GM12891 (cell line): ENCODE measurements around the gene FGF11.
"Not testable (repeated sequence)": the region's sequence is repeated elsewhere in the genome, so short reads cannot be mapped to it uniquely, and the experiment has no call there.

Source experiments
- DNase-seq: peaks from one replicate; pipeline ENCODE4 v3.0.0; 2011; ENCODE audit warnings: low spot score; ENCODE audit not compliant: insufficient read length
- FAIRE-seq: peaks from 2 replicates; lab custom pipeline; 2011; peaks lifted over from hg19 to GRCh38; lab: Jason Lieb, UNC
- PAX5 ChIP-seq: IDR thresholded peaks from 2 replicates; pipeline ENCODE4 v1.6.1; 2011; ENCODE audit warnings: low read length, moderate library complexity, mild to moderate bottlenecking; ENCODE audit not compliant: insufficient read depth, severe bottlenecking
- POLR2A ChIP-seq: IDR thresholded peaks from 2 replicates; pipeline ENCODE4 v1.6.1; 2011; ENCODE audit warnings: low read depth, low read length, control low read depth
- POLR2AphosphoS5 ChIP-seq: IDR thresholded peaks from 2 replicates; pipeline ENCODE4 v1.6.1; 2011; ENCODE audit warnings: low read depth, low read length, control low read depth
- POU2F2 ChIP-seq: IDR thresholded peaks from 2 replicates; pipeline ENCODE4 v1.6.1; 2011; ENCODE audit warnings: low read depth, mild to moderate bottlenecking, control low read depth, low read length, moderate library complexity
- SPI1 ChIP-seq: IDR thresholded peaks from 2 replicates; pipeline ENCODE4 v1.6.1; 2011; ENCODE audit warnings: low read depth, low read length, control low read depth
- TAF1 ChIP-seq: IDR thresholded peaks from 2 replicates; pipeline ENCODE4 v1.6.1; 2011; ENCODE audit warnings: low read depth, low read length, control low read depth

FGF11 gene

DNA sequence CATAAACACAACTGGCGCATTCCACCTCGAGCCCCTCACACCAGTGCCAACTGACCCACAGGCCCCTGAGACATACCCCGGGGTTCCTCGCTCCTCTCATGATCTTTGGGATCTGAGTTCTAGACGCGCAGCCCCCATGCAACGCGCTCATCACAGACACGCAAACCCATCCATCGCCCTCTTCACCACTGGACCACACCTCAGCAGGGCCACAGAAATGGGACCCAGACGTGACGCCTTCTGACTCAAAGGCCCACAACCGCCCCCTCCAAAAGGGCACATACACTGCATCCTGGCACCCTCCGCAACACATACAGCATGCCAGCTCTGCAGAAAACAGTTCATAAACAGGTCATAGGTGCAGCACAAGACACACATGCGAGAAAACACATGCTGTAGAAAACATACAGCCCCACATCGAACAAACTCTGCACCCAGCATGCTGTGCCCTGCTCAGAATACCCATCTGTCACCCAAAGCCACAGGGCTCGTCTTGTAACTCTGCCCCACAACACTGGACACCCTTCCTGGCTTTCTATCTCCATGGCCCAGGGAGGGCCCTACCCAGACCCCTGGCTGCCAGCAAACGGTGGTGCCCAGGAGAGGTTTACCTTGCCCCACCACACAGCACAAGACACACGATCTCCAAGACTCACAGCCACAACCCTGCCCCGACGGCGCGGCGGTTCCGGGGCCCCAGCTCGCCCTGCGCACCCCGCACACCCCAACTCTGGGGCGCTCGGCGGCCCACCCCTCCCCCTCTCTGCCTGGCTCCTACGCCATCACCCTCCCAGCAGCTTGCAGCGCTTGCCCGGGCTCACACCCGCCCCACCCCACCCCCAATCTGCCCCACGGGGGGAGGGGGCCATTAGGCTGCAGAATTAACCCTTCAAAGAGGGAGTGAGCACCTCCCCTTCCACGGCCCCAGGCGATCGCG is 39.2 kb downstream of the FGF11 start:
- FAIRE-seq: peak; percentile 60
- TF ChIP-seq POLR2A: no peak
- no peak for TF ChIP-seq PAX5
- no peak for TF ChIP-seq POU2F2
- TF ChIP-seq POLR2AphosphoS5: no peak
- TF ChIP-seq TAF1: no peak
- TF ChIP-seq SPI1: no peak
- DNase-seq: peak; percentile 70

DNA sequence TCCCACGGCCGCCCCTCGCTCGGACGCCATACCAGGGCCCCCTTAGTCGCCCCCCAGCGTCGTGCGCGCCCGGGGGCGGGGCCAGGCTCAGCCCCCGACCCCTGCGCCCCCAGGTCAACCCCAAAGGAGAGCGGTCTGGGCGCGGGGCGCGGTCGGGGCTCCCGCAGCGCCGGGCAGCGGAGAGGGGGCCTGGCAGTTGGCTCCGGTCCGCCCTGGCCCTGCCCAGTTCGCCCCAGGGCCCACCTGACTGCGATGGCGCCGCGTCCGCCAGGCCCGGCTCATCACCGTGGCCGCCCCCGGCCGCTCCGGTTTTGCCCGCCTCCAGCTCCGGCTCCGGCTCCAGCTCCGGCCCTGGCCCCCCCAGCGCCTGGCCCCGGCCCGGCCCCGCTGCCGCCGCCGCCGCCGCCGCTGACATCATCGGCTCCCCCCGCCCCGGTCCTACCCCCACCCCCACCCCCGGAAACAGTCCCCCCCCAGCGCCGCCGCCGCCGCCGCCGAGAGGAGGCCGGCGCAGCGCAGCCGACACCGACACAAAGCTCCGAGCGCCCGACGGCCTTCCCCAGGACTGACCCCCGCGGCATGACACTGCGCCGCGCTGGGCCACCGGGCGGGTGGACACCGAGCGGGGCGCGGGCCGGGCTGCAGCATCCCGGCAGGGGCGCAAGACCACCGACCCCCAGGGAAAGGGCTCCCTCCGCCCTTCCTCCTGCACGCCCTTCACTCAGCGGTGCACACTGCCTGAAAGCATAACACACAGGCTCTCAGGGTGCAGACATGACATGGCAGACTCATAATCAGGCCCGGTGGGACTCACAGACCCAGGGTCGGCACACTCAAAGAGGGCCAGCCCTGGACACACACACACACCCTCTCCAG is 40.1 kb downstream of the FGF11 start, which contains the start of gene ZBTB4:
Gene ZBTB4, minus strand, starts transcription at position 419 of the 876 bp plus-strand sequence. CDS start 12,830 bp downstream, outside the sequence.
- DNase-seq: peak; percentile 68
- FAIRE-seq: peak; percentile 77

GRCh38 chr17:7480089-7480384 is 40.7 kb downstream of the FGF11 start:
- DNase-seq (no peak), FAIRE-seq (peak; percentile 55)
- TF ChIP-seq POLR2A (no peak), POLR2AphosphoS5 (no peak), PAX5 (no peak), POU2F2 (no peak), SPI1 (no peak)

More for the DNA sequence above, 40.1 kb downstream of the FGF11 start, which contains the start of gene ZBTB4:
- TF ChIP-seq SPI1 (no peak), POLR2A (no peak), PAX5 (no peak), TAF1 (no peak), POU2F2 (no peak), POLR2AphosphoS5 (no peak)

DNA sequence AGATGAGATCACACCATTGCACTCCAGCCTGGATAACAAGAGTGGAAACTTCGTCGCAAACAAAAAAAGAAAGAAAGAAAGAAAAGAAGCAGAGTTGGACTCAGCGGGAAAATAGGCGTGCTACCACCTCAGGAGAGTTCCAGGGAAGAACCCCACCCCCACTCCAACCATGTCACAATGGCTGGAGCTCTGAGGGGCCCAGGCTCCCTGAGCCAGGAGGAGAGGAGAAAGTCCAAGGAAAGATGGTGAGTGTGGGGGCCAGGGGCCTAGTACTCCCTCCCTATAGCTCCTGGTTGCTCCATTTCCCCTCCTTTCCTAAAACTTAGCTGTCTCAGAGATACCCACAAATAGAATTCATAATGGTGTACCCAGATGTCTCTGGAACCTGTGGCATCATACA is 42.0 kb downstream of the FGF11 start, which contains the start of gene SLC35G6:
Gene SLC35G6, plus strand, starts transcription at position 172 of the 400 bp plus-strand sequence. Its CDS starts 71 bp downstream, at position 243.
- not testable (repeated sequence) for DNase-seq, FAIRE-seq

DNA sequence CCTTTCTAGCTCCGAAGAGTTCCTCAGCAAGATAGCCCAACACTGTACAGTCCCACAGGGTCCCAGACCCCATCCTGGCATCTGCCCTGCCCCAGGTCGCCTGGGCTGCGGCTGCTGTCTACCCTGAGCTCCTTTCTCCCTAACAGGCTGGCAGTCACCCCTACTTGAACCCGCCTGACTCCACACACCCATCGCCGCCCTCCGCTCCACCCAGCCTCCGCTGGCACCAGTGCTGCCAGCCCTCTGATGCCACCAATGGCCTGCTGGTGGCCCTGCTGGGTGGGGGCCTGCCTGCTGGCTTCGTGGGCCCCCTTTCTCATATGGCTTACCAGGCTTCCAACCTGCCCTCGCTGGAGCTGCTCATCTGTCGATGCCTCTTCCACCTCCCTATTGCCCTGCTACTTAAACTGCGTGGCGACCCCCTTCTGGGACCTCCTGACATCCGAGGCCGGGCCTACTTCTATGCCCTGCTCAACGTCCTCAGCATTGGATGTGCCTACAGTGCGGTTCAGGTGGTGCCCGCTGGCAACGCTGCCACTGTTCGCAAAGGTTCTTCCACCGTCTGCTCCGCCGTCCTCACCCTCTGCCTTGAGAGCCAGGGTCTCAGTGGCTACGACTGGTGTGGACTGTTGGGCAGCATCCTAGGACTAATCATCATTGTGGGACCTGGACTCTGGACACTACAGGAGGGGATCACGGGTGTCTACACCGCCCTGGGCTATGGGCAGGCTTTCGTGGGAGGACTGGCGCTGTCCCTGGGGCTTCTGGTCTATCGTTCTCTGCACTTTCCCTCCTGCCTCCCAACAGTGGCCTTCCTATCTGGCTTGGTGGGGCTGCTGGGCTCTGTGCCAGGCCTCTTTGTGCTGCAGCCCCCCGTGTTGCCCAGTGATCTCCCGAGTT is 42.8 kb downstream of the FGF11 start:
- FAIRE-seq, DNase-seq: not testable (repeated sequence)

DNA sequence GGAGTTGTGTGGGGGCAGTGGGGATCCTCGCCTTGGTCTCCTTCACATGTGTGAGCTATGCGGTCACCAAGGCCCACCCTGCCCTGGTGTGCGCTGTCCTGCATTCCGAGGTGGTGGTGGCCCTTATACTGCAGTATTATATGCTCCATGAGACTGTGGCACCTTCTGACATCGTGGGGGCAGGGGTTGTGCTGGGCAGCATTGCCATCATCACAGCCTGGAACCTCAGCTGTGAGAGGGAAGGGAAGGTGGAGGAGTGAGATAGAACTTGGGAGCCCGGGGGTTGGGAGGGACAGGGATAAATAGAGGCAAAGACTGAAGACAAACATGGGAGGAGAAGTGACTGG is 43.4 kb downstream of the FGF11 start:
- not testable (repeated sequence) for FAIRE-seq, DNase-seq

- peak; percentile 94 for FAIRE-seq
Measured at GRCh38 chr17:7483255-7484066, 44.1 kb downstream of the FGF11 start.

GRCh38 chr17:7484067-7484918 is 45.0 kb downstream of the FGF11 start, which contains the start of gene POLR2A:
POLR2A (plus strand) TSS chr17:7484366.
- FAIRE-seq (peak; percentile 99), DNase-seq (peak; percentile 97)

More at GRCh38 chr17:7483255-7484066, 44.1 kb downstream of the FGF11 start:
- TF ChIP-seq SPI1: no peak
- TF ChIP-seq PAX5: no peak
- TF ChIP-seq TAF1: peak; percentile 67; the same call in 1 of the 2 replicates
- no peak; the same call in none of the 2 replicates for TF ChIP-seq POLR2A
- TF ChIP-seq POU2F2: peak; percentile 100
- no peak; the same call in 1 of the 2 replicates for TF ChIP-seq POLR2AphosphoS5
- peak; percentile 78 for DNase-seq

More at GRCh38 chr17:7484067-7484918, 45.0 kb downstream of the FGF11 start, which contains the start of gene POLR2A:
- TF ChIP-seq PAX5 (peak; percentile 5), POLR2A (peak; percentile 100), POLR2AphosphoS5 (peak; percentile 100), TAF1 (peak; percentile 100), POU2F2 (peak; percentile 100), SPI1 (peak; percentile 1; the same call in 1 of the 2 replicates)
